Panc1 (cell line): ENCODE results near the gene NUP50. TPM values are rescaled to one million over a fixed set of nuclear protein-coding genes. Genes with fewer than 3 reads are reported as not detected.

Experiments
- ATAC-seq: fragments of 200-7000 bp; cut with Tn5 transposase; 2 replicates; pipeline ENCODE4 v1.9.1; 2020; ENCODE audit warnings: mild to moderate bottlenecking, moderate library complexity
- BruUV-seq: library from RNA; stranded (reverse); fragments of 400-500 nt; replicated peaks from 2 replicates; lab custom pipeline; 2021; lab: Mats Ljungman, UMichigan
- CTCF ChIA-PET: fragments of 300-600 bp; sonication (Branson Sonifier 250); formaldehyde crosslinking; loops from one replicate; lab custom pipeline; 2022; ENCODE audit warnings: antibody characterized with exemption; lab: Charles Lee
- POLR2A ChIA-PET: fragments of 300-600 bp; sonication (Branson Sonifier 250); formaldehyde crosslinking; loops from one replicate; lab custom pipeline; 2022; ENCODE audit warnings: antibody characterized with exemption; lab: Charles Lee
- DNase-seq: peaks from one replicate; pipeline ENCODE4 v3.0.0-alpha.2; 2010; ENCODE audit warnings: low read depth, low spot score
- H3K27ac ChIP-seq: 2 replicates; pipeline ENCODE4 v1.5.1; 2011; ENCODE audit warnings: mild to moderate bottlenecking, low read length, inconsistent platforms
- H3K27me3 ChIP-seq: fragments of 200-500 bp; sonication (Bioruptor generic); 2 replicates; pipeline ENCODE4 v1.6.0; 2014; ENCODE audit warnings: low read length, inconsistent platforms; ENCODE audit not compliant: control insufficient read depth, insufficient read depth
- H3K36me3 ChIP-seq: fragments of 200-500 bp; sonication (Bioruptor generic); 2 replicates; pipeline ENCODE4 v1.5.1; 2014; ENCODE audit warnings: inconsistent platforms, mild to moderate bottlenecking, low read length, moderate library complexity; ENCODE audit not compliant: control insufficient read depth, insufficient read depth
- H3K4me1 ChIP-seq: 2 replicates; pipeline ENCODE4 v1.5.1; 2011; ENCODE audit warnings: inconsistent platforms, mild to moderate bottlenecking, low read length, moderate library complexity; ENCODE audit not compliant: control insufficient read depth, insufficient read depth
- H3K4me3 ChIP-seq, 2 experiments: 2 replicates each; pipeline ENCODE4 v1.5.1; 2011 to 2012; ENCODE audit warnings: low read depth in 2 of 2, low read length in 2 of 2, mild to moderate bottlenecking in 2 of 2, inconsistent platforms in 1 of 2, moderate library complexity in 1 of 2
- H3K9me3 ChIP-seq: fragments of 200-500 bp; sonication (Bioruptor generic); 2 replicates; pipeline ENCODE4 v1.5.1; 2014; ENCODE audit warnings: low read depth, mild to moderate bottlenecking, inconsistent platforms, low read length, moderate library complexity; ENCODE audit not compliant: control insufficient read depth, insufficient read depth
- POLR2AphosphoS5 ChIP-seq: IDR thresholded peaks from 2 replicates; pipeline ENCODE4 v1.6.1; 2012; ENCODE audit warnings: mild to moderate bottlenecking, low read depth, low read length, moderate library complexity
- REST ChIP-seq, 2 experiments: IDR thresholded peaks; 2 replicates each; pipeline ENCODE4 v1.6.1; 2011 to 2012; ENCODE audit warnings: low read depth in 2 of 2, control low read depth in 1 of 2, low read length in 1 of 2, mild to moderate bottlenecking in 1 of 2, moderate library complexity in 1 of 2; ENCODE audit not compliant: insufficient read depth in 1 of 2
- SIN3A ChIP-seq: IDR thresholded peaks from 2 replicates; pipeline ENCODE4 v1.6.1; 2012; ENCODE audit warnings: low read depth, mild to moderate bottlenecking, low read length, moderate library complexity, borderline replicate concordance; ENCODE audit not compliant: insufficient read depth
- TCF7L2 ChIP-seq: IDR thresholded peaks from 2 replicates; pipeline ENCODE4 v1.6.1; 2011; ENCODE audit warnings: mild to moderate bottlenecking, low read depth, low read length, inconsistent platforms
- in situ Hi-C: cut with HindIII; loops from 2 replicates; pipeline ENCODE4 v1.10.0; 2016; ENCODE audit warnings: low sequenced_read_pairs, low pct_unique_long_range_greater_than_20kb
- intact Hi-C: fragments of 100-400 bp; cut with micrococcal nuclease; formaldehyde crosslinking; loops from one replicate; pipeline ENCODE4 v1.10.0; 2022; ENCODE audit not compliant: unreplicated experiment
- total RNA-seq: library from RNA; stranded (reverse); gene quantifications from one replicate; pipeline ENCODE4 v1.2.1, GENCODE V29; 2021; ENCODE audit not compliant: unreplicated experiment
- TF ChIP-seq, protein P1 (sequence below): fragments of 450-650 bp; IDR thresholded peaks from 2 replicates; pipeline ENCODE4 v1.5.1; 2017; ENCODE audit warnings: mild to moderate bottlenecking

The NUP50 gene
- total RNA-seq, 1 experiment from 2014 or later = 52.1 TPM

DNA sequence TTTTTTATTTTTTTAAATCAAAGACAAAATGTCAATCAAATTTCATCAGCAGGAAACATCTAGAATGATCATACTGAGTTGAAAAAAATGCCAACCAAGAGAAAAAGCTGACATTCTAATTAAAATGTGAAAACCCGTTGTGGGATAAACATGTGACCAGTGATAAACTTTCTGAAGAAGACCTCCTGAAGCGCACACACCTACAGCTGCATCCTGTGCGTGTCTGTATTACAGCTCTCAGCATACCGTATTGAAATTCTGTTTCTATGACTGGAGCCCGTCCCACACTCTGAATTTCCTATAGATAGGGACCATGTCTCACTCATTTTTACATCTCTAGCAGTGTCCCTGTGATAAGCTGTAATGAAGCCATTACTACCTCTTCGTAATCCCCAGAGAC is 12.2 kb upstream of the NUP50 start:
- H3K36me3 ChIP-seq = no peaks in the 10 kb centered on the region
- ChIA-PET CTCF (no interaction called here), POLR2A (no interaction called here)
- ATAC-seq = no peak
- TF ChIP-seq, protein P1, sequence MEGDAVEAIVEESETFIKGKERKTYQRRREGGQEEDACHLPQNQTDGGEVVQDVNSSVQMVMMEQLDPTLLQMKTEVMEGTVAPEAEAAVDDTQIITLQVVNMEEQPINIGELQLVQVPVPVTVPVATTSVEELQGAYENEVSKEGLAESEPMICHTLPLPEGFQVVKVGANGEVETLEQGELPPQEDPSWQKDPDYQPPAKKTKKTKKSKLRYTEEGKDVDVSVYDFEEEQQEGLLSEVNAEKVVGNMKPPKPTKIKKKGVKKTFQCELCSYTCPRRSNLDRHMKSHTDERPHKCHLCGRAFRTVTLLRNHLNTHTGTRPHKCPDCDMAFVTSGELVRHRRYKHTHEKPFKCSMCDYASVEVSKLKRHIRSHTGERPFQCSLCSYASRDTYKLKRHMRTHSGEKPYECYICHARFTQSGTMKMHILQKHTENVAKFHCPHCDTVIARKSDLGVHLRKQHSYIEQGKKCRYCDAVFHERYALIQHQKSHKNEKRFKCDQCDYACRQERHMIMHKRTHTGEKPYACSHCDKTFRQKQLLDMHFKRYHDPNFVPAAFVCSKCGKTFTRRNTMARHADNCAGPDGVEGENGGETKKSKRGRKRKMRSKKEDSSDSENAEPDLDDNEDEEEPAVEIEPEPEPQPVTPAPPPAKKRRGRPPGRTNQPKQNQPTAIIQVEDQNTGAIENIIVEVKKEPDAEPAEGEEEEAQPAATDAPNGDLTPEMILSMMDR = no peak
- TF ChIP-seq REST (IDR thresholded peaks at IDR 0.05; ENCODE audit: insufficient read depth in 1 of 2, low read depth in 2 of 2, low read length in 1 of 2) (no peak), TCF7L2 (no peak), SIN3A (no peak), POLR2AphosphoS5 (no peak)
- H3K9me3 ChIP-seq = no peaks in the 10 kb centered on the region
- no peak overlapping the region for H3K27ac ChIP-seq
- in situ Hi-C loops = no loop called here
- intact Hi-C loops = no loop called here
- no TSS peak for BruUV-seq
- no peak for DNase-seq
- H3K4me1 ChIP-seq = no peaks in the 10 kb centered on the region
- no peak overlapping the region for H3K4me3 ChIP-seq
- no peaks in the 10 kb centered on the region for H3K27me3 ChIP-seq

- H3K27me3 ChIP-seq = no peaks in the 10 kb centered on the region
- no TSS peak for BruUV-seq
- peaks cover 3% of the 10 kb centered on the region; the same call in 1 of the 2 replicates for H3K4me1 ChIP-seq
- POLR2A ChIA-PET = no interaction called here
- no peaks in the 10 kb centered on the region; the same call in 1 of the 2 replicates for H3K36me3 ChIP-seq
- intact Hi-C loops = no loop called here
- DNase-seq (no peak), ATAC-seq (no peak)
- CTCF ChIA-PET = no interaction called here
- TF ChIP-seq SIN3A = no peak
- TF ChIP-seq, protein P1 = no peak
- no peak for TF ChIP-seq TCF7L2
- TF ChIP-seq POLR2AphosphoS5 = no peak
- no peak for TF ChIP-seq REST (IDR thresholded peaks at IDR 0.05; ENCODE audit: insufficient read depth in 1 of 2, low read depth in 2 of 2, low read length in 1 of 2)
- H3K9me3 ChIP-seq = no peaks in the 10 kb centered on the region
- no peak overlapping the region for H3K4me3 ChIP-seq
- in situ Hi-C loops = no loop called here
- no peak overlapping the region for H3K27ac ChIP-seq
Observed at GRCh38 chr22:45154383-45154782, 9.3 kb upstream of the NUP50 start.
